GM12878 (cell line): ENCODE results near the gene CYB5R2.

Source experiments
- CREB1 ChIP-seq: IDR thresholded peaks from 2 replicates; pipeline ENCODE4 v1.6.1; 2012; ENCODE audit warnings: low read depth, mild to moderate bottlenecking, inconsistent platforms
- FOXM1 ChIP-seq: IDR thresholded peaks from 2 replicates; pipeline ENCODE4 v1.6.1; 2012; ENCODE audit warnings: low read depth, mild to moderate bottlenecking, inconsistent platforms, low read length, moderate library complexity
- POLR2A ChIP-seq: IDR thresholded peaks from 2 replicates; pipeline ENCODE4 v1.6.1; 2011; ENCODE audit warnings: low read depth, mild to moderate bottlenecking, low read length

GRCh38 chr11:7714786-7715185 lies 41.5 kb upstream of the CYB5R2 start:
- TF ChIP-seq POLR2A: no peak
- no peak for TF ChIP-seq CREB1
- no peak for TF ChIP-seq FOXM1
